Measurements from ENCODE around the gene MRE11. TPM values are rescaled to one million over a fixed set of nuclear protein-coding genes. Genes with fewer than 3 reads are reported as not detected.

The MRE11 gene
- polyA plus RNA-seq, 1 of the 3 experiments (the other 2 are of a cell fraction) = 2.8 TPM

GRCh38 chr11:94521684-94522083 is 28.0 kb upstream of the MRE11 start:
- DNase-seq = no peak
- POLR2A ChIA-PET = no interaction called here
- 69% methylated on average over 5 of the region's 5 CpGs for WGBS (ENCODE audit: low lambda C conversion rate)
- no peaks in the 10 kb centered on the region for H3K36me3 ChIP-seq (replicated peaks in 1 of 2; ENCODE audit: control insufficient read depth in 1 of 2, insufficient read depth in 2 of 2, low read length in 1 of 2)
- H2AFZ ChIP-seq (ENCODE audit: low read depth) = no peak overlapping the region
- H3K9me3 ChIP-seq = no peaks in the 10 kb centered on the region
- no peak overlapping the region for H3K4me3 ChIP-seq (ENCODE audit: low read depth in 2 of 2, low read length in 1 of 2)
- no peaks in the 10 kb centered on the region for H3K9me2 ChIP-seq
- H3F3A ChIP-seq (replicated peaks; ENCODE audit: insufficient read depth) = no peaks in the 10 kb centered on the region
- H3K4me2 ChIP-seq = no peak overlapping the region
- H3K27me3 ChIP-seq (ENCODE audit: insufficient read depth) = no peaks in the 10 kb centered on the region
- TF ChIP-seq CHD2 (IDR thresholded peaks at IDR 0.05; ENCODE audit: low read length, partially characterized antibody) (no peak), GATA2 (CRISPR knock-in tag; IDR thresholded peaks at IDR 0.05) (no peak), REST (IDR thresholded peaks at IDR 0.05; ENCODE audit: low read depth, low read length) (no peak), ZBTB33 (IDR thresholded peaks at IDR 0.05; ENCODE audit: borderline replicate concordance, low read depth) (no peak)
- TF ChIP-seq, protein P1, sequence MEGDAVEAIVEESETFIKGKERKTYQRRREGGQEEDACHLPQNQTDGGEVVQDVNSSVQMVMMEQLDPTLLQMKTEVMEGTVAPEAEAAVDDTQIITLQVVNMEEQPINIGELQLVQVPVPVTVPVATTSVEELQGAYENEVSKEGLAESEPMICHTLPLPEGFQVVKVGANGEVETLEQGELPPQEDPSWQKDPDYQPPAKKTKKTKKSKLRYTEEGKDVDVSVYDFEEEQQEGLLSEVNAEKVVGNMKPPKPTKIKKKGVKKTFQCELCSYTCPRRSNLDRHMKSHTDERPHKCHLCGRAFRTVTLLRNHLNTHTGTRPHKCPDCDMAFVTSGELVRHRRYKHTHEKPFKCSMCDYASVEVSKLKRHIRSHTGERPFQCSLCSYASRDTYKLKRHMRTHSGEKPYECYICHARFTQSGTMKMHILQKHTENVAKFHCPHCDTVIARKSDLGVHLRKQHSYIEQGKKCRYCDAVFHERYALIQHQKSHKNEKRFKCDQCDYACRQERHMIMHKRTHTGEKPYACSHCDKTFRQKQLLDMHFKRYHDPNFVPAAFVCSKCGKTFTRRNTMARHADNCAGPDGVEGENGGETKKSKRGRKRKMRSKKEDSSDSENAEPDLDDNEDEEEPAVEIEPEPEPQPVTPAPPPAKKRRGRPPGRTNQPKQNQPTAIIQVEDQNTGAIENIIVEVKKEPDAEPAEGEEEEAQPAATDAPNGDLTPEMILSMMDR (IDR thresholded peaks at IDR 0.05) = peak; percentile 48
- H3K4me1 ChIP-seq (ENCODE audit: control insufficient read depth in 1 of 2, insufficient read depth in 2 of 2, low read depth in 1 of 2, low read length in 1 of 2) = peaks cover 0 to 10% of the 10 kb centered on the region in 2 experiments; a peak in 2 of 4 replicates
- no peak overlapping the region for H3K27ac ChIP-seq (ENCODE audit: low read depth in 2 of 2, low read length in 1 of 2)
- CTCF ChIA-PET = interaction anchor here (0.9 to 1.4 kb wide), 4 partner anchors 13 to 626 kb away, joined by 3 read pairs; no protein-coding TSS in a partner anchor
- H4K20me1 ChIP-seq (ENCODE audit: insufficient read depth) = no peaks in the 10 kb centered on the region
- H3K79me2 ChIP-seq (ENCODE audit: insufficient read depth) = no peaks in the 10 kb centered on the region
- H3K9ac ChIP-seq = no peak overlapping the region

GRCh38 chr11:94519478-94520084 is 25.9 kb upstream of the MRE11 start:
- H3K36me3 ChIP-seq (replicated peaks in 1 of 2; ENCODE audit: control insufficient read depth in 1 of 2, insufficient read depth in 2 of 2, low read length in 1 of 2) = no peaks in the 10 kb centered on the region
- POLR2A ChIA-PET = no interaction called here
- TF ChIP-seq, protein P1 (IDR thresholded peaks at IDR 0.05) = peak; percentile 87
- TF ChIP-seq RAD21 (IDR thresholded peaks at IDR 0.05; ENCODE audit: low read length) (peak; percentile 57), SMC3 (IDR thresholded peaks at IDR 0.05; ENCODE audit: low read depth, low read length) (peak; percentile 23), TEAD4 (IDR thresholded peaks at IDR 0.05; ENCODE audit: borderline replicate concordance, insufficient read depth) (no peak), EP300 (IDR thresholded peaks at IDR 0.05; ENCODE audit: borderline replicate concordance in 1 of 2, low read depth in 1 of 2, low read length in 1 of 2) (no peak), JUND (IDR thresholded peaks at IDR 0.05) (no peak)
- H3K27ac ChIP-seq (ENCODE audit: low read depth in 2 of 2, low read length in 1 of 2) = no peak overlapping the region
- no peak overlapping the region; a peak in 1 of 4 replicates for H3K4me3 ChIP-seq (ENCODE audit: low read depth in 2 of 2, low read length in 1 of 2)
- no peaks in the 10 kb centered on the region for H3K9me2 ChIP-seq
- no peaks in the 10 kb centered on the region for H3K79me2 ChIP-seq (ENCODE audit: insufficient read depth)
- no peaks in the 10 kb centered on the region for H3K4me1 ChIP-seq (ENCODE audit: control insufficient read depth in 1 of 2, insufficient read depth in 2 of 2, low read depth in 1 of 2, low read length in 1 of 2)
- no peaks in the 10 kb centered on the region for H3K27me3 ChIP-seq (ENCODE audit: insufficient read depth)
- no peak overlapping the region for H3K9ac ChIP-seq
- CTCF ChIA-PET = interaction anchor here (0.6 to 1.8 kb wide), 22 partner anchors 10 to 630 kb away, joined by 3 to 8 read pairs (median 3); partner anchors contain the start of gene AMOTL1
- H3F3A ChIP-seq (replicated peaks; ENCODE audit: insufficient read depth) = no peaks in the 10 kb centered on the region
- WGBS (ENCODE audit: low lambda C conversion rate) = 24% methylated on average over 5 of the region's 5 CpGs
- no peak overlapping the region for H3K4me2 ChIP-seq
- H2AFZ ChIP-seq (ENCODE audit: low read depth) = 0 out of 2 replicates have a peak overlapping the region, but pooled peaks have one; percentile 23
- DNase-seq = peak; percentile 38
- no peaks in the 10 kb centered on the region for H4K20me1 ChIP-seq (ENCODE audit: insufficient read depth)
- H3K9me3 ChIP-seq = no peaks in the 10 kb centered on the region
